Neural cell (in vitro differentiated cells): ENCODE results near the gene CATSPERE.

Source experiments
- CTCF ChIP-seq: fragments of 450-650 bp; IDR thresholded peaks from 2 replicates; pipeline ENCODE4 v1.5.1; 2014; ENCODE audit warnings: antibody characterized with exemption, mild to moderate bottlenecking, moderate library complexity; ENCODE audit not compliant: poor library complexity, severe bottlenecking
- EP300 ChIP-seq: fragments of 450-650 bp; conservative IDR thresholded peaks from 2 replicates; pipeline ENCODE4 v1.6.1; 2014; ENCODE audit warnings: antibody characterized with exemption, mild to moderate bottlenecking, moderate library complexity; ENCODE audit not compliant: poor library complexity, severe bottlenecking
- EZH2 ChIP-seq: fragments of 200-600, 300-800 bp; shearing (Covaris generic), sonication (generic); IDR thresholded peaks from 2 replicates; pipeline ENCODE4 v1.6.1; 2014; ENCODE audit warnings: antibody characterized with exemption, low read length, borderline replicate concordance, mild to moderate bottlenecking; ENCODE audit not compliant: insufficient read depth, poor library complexity, severe bottlenecking
- SMC3 ChIP-seq: fragments of 450-650 bp; conservative IDR thresholded peaks from 2 replicates; pipeline ENCODE4 v1.6.1; 2014; ENCODE audit warnings: antibody characterized with exemption, mild to moderate bottlenecking, moderate library complexity; ENCODE audit not compliant: poor library complexity

GRCh38 chr1:244614879-244615278 is 153.8 kb downstream of the CATSPERE start:
- TF ChIP-seq SMC3 (no peak), EP300 (no peak), CTCF (no peak), EZH2 (no peak)
